ENCODE measurements around the gene FAM124A. TPM values are rescaled to one million over a fixed set of nuclear protein-coding genes. Genes with fewer than 3 reads are reported as not detected.
A peak's percentile ranks its signal among the peaks of the same experiment; 100 is the strongest.

Gene FAM124A
- total and polyA plus RNA-seq, 2 of the 8 experiments (the other 6 are each of a cell fraction or from before 2014, with no cell fraction given): 40.7 to 49.9 TPM

GRCh38 chr13:51222037-51222685, at the start of gene FAM124A (continued):
- no peak for TF ChIP-seq CHD7 (IDR thresholded peaks at IDR 0.05; ENCODE audit: insufficient replicate concordance, low read length)
- no peak for TF ChIP-seq EP300 (IDR thresholded peaks at IDR 0.05; ENCODE audit: borderline replicate concordance in 1 of 2, low read depth in 2 of 2, low read length in 2 of 2)
- no peak for TF ChIP-seq NANOG (IDR thresholded peaks at IDR 0.05; ENCODE audit: insufficient read depth, low read depth, low read length, poor library complexity, severe bottlenecking)
- peak; percentile 71 for TF ChIP-seq TAF1 (IDR thresholded peaks at IDR 0.05; ENCODE audit: low read depth, low read length)
- peak in 1 of 2 experiments; percentile 43; a peak in 2 of 4 replicates for TF ChIP-seq RAD21 (IDR thresholded peaks at IDR 0.05 in 1 of 2, conservative IDR thresholded peaks at IDR 0.05 in 1 of 2; ENCODE audit: low read depth in 2 of 2, low read length in 2 of 2)
- TF ChIP-seq TAF7 (optimal IDR thresholded peaks at IDR 0.05; ENCODE audit: borderline replicate concordance, low read depth, low read length): peak; percentile 37
- no peak for TF ChIP-seq KDM1A (IDR thresholded peaks at IDR 0.05; ENCODE audit: borderline replicate concordance, low read length)
- no peak for TF ChIP-seq ZNF274 (IDR thresholded peaks at IDR 0.05; ENCODE audit: borderline replicate concordance, extremely low read depth, low read length)
- no peak for TF ChIP-seq SRF (IDR thresholded peaks at IDR 0.05; ENCODE audit: low read depth, low read length)
- TF ChIP-seq TBP (IDR thresholded peaks at IDR 0.05; ENCODE audit: low read depth, low read length): 0 out of 2 replicates have a peak, but pooled peaks have one; percentile 3

Measured in H1 (cell line).